ENCODE data around the gene MON2.
A peak's percentile ranks its signal among the peaks of the same experiment; 100 is the strongest.

Gene MON2

DNA sequence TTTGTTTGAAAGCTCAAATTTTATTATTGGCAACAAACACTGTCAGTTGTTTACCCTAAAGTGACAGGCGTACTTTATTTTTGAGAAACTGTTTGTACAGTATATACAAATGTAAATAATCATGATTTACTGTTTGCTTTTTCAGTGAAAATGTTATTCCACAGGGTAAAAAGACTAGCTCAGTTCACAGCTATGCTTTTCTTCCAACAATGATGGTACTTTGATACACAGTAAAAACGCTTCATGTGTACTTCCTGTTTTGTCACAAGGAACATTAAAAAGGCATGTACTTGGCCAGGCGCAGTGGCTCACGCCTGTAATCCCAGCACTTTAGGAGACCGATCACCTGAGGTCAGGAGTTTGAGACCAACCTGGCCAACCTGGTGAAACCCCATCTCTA, 53.7 kb downstream of the MON2 start:
- TF ChIP-seq, protein P1, sequence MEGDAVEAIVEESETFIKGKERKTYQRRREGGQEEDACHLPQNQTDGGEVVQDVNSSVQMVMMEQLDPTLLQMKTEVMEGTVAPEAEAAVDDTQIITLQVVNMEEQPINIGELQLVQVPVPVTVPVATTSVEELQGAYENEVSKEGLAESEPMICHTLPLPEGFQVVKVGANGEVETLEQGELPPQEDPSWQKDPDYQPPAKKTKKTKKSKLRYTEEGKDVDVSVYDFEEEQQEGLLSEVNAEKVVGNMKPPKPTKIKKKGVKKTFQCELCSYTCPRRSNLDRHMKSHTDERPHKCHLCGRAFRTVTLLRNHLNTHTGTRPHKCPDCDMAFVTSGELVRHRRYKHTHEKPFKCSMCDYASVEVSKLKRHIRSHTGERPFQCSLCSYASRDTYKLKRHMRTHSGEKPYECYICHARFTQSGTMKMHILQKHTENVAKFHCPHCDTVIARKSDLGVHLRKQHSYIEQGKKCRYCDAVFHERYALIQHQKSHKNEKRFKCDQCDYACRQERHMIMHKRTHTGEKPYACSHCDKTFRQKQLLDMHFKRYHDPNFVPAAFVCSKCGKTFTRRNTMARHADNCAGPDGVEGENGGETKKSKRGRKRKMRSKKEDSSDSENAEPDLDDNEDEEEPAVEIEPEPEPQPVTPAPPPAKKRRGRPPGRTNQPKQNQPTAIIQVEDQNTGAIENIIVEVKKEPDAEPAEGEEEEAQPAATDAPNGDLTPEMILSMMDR (IDR thresholded peaks at IDR 0.05): no peak
- TF ChIP-seq ZFX (IDR thresholded peaks at IDR 0.05; ENCODE audit: borderline replicate concordance): no peak
- H3K27ac ChIP-seq: peak overlapping the region; percentile 96

DNA sequence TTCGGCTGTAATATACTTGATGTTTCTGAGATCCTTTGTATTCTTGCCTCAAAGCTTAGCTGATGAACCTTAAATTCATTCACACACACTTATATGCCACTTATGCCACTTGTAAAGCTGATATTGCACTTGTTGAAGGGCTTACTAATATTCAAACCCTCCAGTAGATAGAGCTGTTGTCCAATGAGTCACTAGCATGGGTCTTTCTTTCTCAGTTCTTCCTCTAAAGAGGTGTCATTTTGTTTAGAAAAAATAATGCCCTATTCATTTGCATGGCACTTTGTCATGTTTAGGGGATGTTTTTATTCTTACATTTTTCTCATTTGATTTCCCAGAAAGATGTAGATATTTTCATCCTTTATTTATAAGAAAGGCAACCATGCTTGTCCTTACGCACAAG, 56.4 kb downstream of the MON2 start:
- TF ChIP-seq, protein P1 (IDR thresholded peaks at IDR 0.05): peak; percentile 70
- no peak for TF ChIP-seq ZFX (IDR thresholded peaks at IDR 0.05; ENCODE audit: borderline replicate concordance)
- H3K27ac ChIP-seq: peak overlapping the region; percentile 96

DNA sequence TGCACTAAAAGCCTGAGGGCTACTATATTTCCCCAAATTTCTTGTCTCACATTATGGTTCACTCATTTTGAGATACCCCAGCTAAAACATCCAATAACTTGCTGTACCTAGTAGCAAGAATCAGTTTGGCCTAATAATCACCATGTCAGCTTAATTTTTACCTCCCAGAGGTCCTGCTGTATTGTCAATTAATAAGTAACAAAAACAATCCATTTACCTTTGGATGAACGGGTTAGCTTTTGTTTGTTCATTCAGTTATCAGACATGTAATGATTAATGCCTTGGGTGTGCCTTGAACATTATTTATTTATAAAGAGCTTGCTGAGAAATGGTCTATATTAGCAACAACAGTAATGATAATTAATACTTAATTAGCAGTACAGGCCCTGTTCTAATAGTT, 57.0 kb downstream of the MON2 start:
- no peak for TF ChIP-seq ZFX (IDR thresholded peaks at IDR 0.05; ENCODE audit: borderline replicate concordance)
- TF ChIP-seq, protein P1 (IDR thresholded peaks at IDR 0.05): no peak
- H3K27ac ChIP-seq: peak overlapping the region; percentile 96

DNA sequence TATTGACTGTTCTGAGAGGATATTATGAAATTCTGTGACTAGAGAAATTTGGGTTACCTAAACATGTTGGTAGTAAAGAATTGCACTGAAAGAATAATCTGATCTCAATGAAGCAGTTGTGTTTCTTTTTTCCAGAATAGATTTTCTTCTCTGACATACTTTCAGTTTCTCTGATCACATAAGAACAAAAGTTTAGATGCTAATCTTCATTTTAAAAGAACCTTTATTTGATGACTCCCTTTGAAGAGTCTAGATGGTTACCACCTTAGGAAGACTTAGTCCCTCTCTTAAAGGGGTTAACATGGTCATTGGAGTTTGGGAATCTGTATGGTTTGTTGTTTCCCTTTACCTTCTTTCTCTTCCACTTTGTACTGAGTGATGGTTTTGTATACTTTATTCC, 58.6 kb downstream of the MON2 start:
- no peak overlapping the region for H3K27ac ChIP-seq

DNA sequence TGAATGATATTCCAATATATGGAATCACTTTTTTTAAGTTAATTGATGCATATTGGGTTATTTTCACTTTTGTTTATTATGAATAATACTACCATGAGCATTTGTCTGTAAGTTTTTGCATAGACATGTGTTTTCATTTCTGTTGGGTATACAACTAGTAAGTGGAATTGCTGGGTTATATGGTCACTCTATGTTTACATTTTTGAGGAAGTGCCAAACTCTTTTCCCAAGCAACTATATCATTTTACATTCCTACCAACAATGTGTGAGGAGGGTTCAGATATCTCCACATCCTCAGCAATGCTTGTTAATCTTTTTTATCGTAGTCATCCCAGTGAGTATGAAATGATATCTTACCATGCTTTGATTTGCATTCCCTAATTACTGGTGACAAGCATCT, 64.0 kb downstream of the MON2 start:
- no peak overlapping the region for H3K27ac ChIP-seq
- no peak for TF ChIP-seq ZFX (IDR thresholded peaks at IDR 0.05; ENCODE audit: borderline replicate concordance)
- TF ChIP-seq, protein P1 (IDR thresholded peaks at IDR 0.05): no peak

More for the DNA sequence above, 58.6 kb downstream of the MON2 start:
- TF ChIP-seq, protein P1 (IDR thresholded peaks at IDR 0.05): no peak; the same call in 1 of the 2 replicates

DNA sequence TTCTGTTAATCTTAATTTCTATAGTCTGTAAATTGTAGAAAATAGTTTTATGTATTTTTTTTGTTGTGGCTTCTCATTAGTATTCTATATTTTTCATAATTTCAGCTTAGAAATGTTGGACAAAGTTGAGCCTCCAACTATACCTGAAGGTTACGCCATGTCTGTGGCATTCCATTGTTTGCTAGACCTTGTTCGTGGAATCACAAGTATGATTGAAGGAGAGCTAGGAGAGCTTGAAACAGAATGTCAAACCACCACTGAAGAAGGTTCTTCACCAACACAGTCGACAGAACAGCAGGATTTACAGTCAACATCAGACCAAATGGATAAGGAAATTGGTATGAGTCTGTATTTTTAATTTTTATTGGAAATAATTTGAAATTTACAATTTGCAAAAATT, 65.7 kb downstream of the MON2 start:
- TF ChIP-seq ZFX (IDR thresholded peaks at IDR 0.05; ENCODE audit: borderline replicate concordance): no peak
- TF ChIP-seq, protein P1 (IDR thresholded peaks at IDR 0.05): no peak
- H3K27ac ChIP-seq: peak overlapping the region; percentile 83

DNA sequence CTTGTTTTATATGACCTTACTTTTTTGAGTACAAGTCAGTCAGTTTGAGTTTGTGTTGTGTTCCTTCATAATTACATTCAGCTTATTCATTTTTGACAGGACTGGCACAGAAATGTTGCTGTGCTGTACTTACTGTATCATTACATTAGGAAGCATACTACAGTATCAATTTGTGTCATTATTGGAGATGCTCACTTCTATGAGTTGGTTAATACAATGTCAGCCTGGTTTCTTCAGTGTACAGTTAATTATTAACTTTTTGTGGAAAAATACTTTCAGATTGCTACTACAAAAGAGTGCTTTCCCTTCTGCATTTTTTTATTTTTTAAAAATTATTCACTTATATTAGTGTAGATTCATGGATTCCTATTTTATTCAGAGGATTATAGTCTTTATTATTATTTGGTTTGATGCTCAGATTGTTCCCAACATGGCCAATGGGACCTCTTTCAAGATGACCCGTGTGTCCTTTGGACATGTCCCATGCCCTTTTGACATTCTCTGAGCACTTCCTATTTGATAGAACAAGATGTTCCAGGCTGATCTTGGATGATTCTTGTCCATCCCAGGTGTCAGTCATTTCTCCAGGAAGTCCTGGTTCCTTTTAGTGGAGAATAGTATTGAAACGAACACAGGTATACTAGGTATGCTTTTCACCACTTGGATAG, 66.6 kb downstream of the MON2 start:
- H3K27ac ChIP-seq: peak overlapping the region; percentile 83
- TF ChIP-seq, protein P1 (IDR thresholded peaks at IDR 0.05): no peak
- no peak for TF ChIP-seq ZFX (IDR thresholded peaks at IDR 0.05; ENCODE audit: borderline replicate concordance)
